GM10248 (cell line): ENCODE measurements around the gene CDKL1.

ENCODE experiments used
- CTCF ChIA-PET: fragments of 300-600 bp; sonication (Branson Sonifier 250); formaldehyde crosslinking; extraction: SDS; loops from one replicate; lab custom pipeline; 2021; ENCODE audit warnings: antibody characterized with exemption; lab: Yijun Ruan, JAX
- POLR2A ChIA-PET: fragments of 350-650 bp; sonication (Branson Sonifier 250); formaldehyde crosslinking; extraction: SDS; loops from one replicate; lab custom pipeline; 2020; ENCODE audit warnings: antibody characterized with exemption; lab: Yijun Ruan, JAX
- DNase-seq: peaks from one replicate; pipeline ENCODE4 v3.0.0; 2012; ENCODE audit errors: extremely low spot score
- TF ChIP-seq, protein P1 (sequence below): IDR thresholded peaks from 2 replicates; pipeline ENCODE4 v1.5.1; 2012; ENCODE audit warnings: mild to moderate bottlenecking, low read depth; ENCODE audit errors: extremely low read depth, missing control alignments, control extremely low read depth

The CDKL1 gene

DNA sequence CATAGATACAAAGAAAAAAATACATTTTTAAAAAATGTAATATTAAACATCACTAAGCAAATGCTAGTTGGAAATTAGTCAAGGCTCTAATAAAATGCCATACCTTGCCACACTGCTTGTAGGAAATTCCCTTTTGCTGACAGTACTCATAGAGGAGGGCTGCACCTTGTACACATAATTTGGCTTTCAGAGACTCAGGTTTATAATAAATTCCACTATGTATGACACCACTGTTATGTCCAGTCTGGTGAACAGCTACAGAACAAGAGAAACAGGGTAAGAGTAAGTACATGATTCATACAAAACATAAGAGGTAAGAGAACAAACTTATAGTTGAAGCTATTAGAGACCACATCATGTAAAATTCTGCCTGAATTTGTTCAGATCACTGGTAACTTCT is 94.8 kb downstream of the CDKL1 start:
- DNase-seq: no peak
- ChIA-PET POLR2A (no interaction called here), CTCF (interaction anchor here (1.0 kb wide), 1 partner anchor 230 kb away, joined by 3 read pairs; the partner anchor contains the start of gene MAP4K5)
- TF ChIP-seq, protein P1, sequence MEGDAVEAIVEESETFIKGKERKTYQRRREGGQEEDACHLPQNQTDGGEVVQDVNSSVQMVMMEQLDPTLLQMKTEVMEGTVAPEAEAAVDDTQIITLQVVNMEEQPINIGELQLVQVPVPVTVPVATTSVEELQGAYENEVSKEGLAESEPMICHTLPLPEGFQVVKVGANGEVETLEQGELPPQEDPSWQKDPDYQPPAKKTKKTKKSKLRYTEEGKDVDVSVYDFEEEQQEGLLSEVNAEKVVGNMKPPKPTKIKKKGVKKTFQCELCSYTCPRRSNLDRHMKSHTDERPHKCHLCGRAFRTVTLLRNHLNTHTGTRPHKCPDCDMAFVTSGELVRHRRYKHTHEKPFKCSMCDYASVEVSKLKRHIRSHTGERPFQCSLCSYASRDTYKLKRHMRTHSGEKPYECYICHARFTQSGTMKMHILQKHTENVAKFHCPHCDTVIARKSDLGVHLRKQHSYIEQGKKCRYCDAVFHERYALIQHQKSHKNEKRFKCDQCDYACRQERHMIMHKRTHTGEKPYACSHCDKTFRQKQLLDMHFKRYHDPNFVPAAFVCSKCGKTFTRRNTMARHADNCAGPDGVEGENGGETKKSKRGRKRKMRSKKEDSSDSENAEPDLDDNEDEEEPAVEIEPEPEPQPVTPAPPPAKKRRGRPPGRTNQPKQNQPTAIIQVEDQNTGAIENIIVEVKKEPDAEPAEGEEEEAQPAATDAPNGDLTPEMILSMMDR: no peak

DNA sequence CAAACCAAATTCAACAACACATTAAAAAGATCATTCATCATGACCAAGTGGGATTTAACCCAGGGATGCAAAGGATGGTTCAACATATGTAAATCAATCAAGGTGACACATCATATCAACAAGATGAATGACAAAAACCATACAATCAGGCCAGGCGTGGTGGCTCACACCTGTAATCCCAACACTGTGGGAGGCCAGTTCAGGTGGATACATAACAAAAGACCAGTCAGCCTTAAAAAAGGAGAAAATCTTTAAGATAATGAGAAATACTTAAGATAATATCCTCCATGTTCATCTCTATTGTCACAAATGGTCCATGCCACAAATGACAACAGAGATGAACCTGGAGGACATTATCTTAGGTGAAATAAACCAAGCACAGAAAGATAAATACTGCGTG is 97.1 kb downstream of the CDKL1 start:
- TF ChIP-seq, protein P1: no peak
- POLR2A ChIA-PET: no interaction called here
- no peak for DNase-seq
- CTCF ChIA-PET: no interaction called here

DNA sequence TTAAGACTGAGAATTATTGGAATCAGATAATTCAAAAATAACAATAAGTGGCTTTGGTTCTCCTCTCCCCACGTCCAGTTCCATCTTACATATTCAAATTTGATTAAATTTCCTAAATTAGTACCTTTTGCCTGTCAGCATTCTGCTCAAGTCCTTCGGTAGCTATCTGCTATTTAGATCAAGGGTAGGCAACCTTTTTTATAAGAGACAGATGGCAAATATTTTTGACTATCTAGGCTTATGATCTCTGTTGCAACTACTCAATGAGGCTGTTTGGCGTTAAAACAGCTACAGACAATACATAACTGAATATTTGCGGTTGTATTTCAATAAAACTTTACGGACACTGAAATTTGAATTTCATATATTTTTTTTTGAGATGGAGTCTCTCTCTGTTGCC is 106.4 kb downstream of the CDKL1 start:
- ChIA-PET CTCF (interaction anchor here (1.0 to 1.5 kb wide), 2 partner anchors 10 to 22 kb away, joined by 3 to 4 read pairs; partner anchors contain the start of genes DMAC2L and L2HGDH), POLR2A (no interaction called here)

DNA sequence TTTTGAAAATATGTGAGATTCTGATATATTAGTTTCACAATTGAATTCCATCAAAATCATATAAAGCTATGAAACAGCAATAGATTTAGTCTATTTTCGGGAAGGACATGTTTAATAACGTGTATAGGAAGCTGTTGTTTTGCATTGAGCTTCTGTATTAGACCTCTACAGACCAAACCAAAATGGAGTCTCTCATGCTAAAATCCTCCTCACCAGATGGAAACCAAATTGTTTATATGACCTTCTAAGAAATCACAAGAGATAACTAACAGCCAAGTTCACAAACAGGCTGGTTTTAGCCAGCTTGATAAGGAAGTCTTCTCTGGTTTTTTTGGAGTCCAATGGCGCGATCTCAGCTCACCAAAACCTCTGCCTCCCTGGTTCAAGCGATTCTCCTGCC is 108.5 kb downstream of the CDKL1 start:
- DNase-seq: no peak
- POLR2A ChIA-PET: no interaction called here
- TF ChIP-seq, protein P1: no peak
- CTCF ChIA-PET: interaction anchor here (0.7 kb wide), 1 partner anchor 21 kb away, joined by 3 read pairs; no protein-coding TSS in a partner anchor

More for the DNA sequence above, 106.4 kb downstream of the CDKL1 start:
- TF ChIP-seq, protein P1: no peak
- no peak for DNase-seq

DNA sequence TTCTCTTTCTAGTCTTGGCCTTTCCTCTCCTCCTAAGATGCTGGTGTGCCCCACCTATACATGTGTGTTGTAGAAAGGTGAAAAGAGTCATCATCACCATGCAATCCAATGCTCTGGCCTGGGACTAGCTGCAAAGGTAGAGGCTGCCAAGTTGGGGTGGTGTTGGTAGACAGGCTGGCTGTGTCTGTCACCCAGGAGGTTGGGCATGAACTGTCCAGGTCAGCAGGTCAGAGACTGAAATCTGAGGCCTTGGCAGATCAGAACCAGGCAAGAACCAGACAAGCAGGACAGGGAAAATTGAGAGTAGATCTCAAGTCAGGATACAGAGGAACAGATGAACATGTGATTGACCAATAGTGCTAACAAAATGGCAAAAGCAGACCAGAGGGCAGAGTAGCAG is 110.8 kb downstream of the CDKL1 start:
- DNase-seq: no peak
- TF ChIP-seq, protein P1: no peak
- ChIA-PET CTCF (interaction anchor here (1.0 to 1.2 kb wide), 2 partner anchors 18 to 25 kb away, joined by 3 to 4 read pairs; no protein-coding TSS in a partner anchor), POLR2A (no interaction called here)
